SK-MEL-5 (cell line): ENCODE results near the gene STIM2. TPM values are rescaled to one million over a fixed set of nuclear protein-coding genes. Genes with fewer than 3 reads are reported as not detected.

ENCODE experiments used
- DNase-seq: peaks from one replicate; pipeline ENCODE4 v3.0.0-alpha.2; 2016; ENCODE audit warnings: low read depth, low spot score
- in situ Hi-C: cut with HindIII; loops from 2 replicates; pipeline ENCODE4 v1.10.0; 2016; ENCODE audit warnings: low sequenced_read_pairs, high pct_unique_total_duplicates, low pct_unique_long_range_greater_than_20kb
- total RNA-seq: library from RNA; depleted of rRNA; stranded (reverse); fragments of >200 nt; shearing (Covaris generic); gene quantifications from 2 replicates; pipeline ENCODE4 v1.2.3, GENCODE V29; 2014

Gene STIM2
- total RNA-seq, 1 experiment from 2014 or later, result 19.7 TPM

GRCh38 chr4:27068151-27068867 is 207.7 kb downstream of the STIM2 start:
- in situ Hi-C loops, result no loop called here
- no peak for DNase-seq
